Astrocyte of the spinal cord (primary cell): ENCODE measurements around the gene MAPK1IP1L.

Experiments
- DNase-seq: peaks from one replicate; pipeline ENCODE4 v3.0.0; 2011; ENCODE audit warnings: low read depth, low spot score
- H3K4me3 ChIP-seq: 2 replicates; pipeline ENCODE4 v1.5.1; 2011; ENCODE audit warnings: low read depth, mild to moderate bottlenecking, low read length, moderate library complexity
- in situ Hi-C: cut with HindIII; loops from 2 replicates; pipeline ENCODE4 v1.10.0; 2017; ENCODE audit warnings: low sequenced_read_pairs
- TF ChIP-seq, protein P1 (sequence below): IDR thresholded peaks from 2 replicates; pipeline ENCODE4 v1.5.1; 2012; ENCODE audit warnings: low read depth, mild to moderate bottlenecking, low read length, inconsistent platforms

MAPK1IP1L gene

DNA sequence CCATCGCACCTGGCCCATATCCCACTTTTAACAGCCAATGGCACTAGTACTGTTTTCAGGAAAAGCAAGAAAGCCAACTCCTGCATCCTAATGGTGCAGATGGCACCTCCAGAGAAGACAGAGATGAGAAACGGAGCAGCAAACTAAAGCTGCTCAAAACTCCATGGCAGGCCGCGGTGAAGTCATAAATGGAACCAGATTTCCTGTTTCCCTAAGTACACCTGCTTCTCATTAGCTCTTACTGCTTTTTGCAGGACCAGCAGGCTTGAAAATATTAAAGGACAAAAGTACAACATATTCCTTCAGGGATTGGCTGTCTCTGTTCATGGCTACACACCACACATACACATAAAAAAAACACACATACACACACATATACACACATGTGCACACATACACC is 40.9 kb downstream of the MAPK1IP1L start:
- no peak for DNase-seq
- TF ChIP-seq, protein P1, sequence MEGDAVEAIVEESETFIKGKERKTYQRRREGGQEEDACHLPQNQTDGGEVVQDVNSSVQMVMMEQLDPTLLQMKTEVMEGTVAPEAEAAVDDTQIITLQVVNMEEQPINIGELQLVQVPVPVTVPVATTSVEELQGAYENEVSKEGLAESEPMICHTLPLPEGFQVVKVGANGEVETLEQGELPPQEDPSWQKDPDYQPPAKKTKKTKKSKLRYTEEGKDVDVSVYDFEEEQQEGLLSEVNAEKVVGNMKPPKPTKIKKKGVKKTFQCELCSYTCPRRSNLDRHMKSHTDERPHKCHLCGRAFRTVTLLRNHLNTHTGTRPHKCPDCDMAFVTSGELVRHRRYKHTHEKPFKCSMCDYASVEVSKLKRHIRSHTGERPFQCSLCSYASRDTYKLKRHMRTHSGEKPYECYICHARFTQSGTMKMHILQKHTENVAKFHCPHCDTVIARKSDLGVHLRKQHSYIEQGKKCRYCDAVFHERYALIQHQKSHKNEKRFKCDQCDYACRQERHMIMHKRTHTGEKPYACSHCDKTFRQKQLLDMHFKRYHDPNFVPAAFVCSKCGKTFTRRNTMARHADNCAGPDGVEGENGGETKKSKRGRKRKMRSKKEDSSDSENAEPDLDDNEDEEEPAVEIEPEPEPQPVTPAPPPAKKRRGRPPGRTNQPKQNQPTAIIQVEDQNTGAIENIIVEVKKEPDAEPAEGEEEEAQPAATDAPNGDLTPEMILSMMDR: no peak
- no peak overlapping the region for H3K4me3 ChIP-seq
- in situ Hi-C loops: no loop called here

GRCh38 chr14:55094292-55095157 is 43.1 kb downstream of the MAPK1IP1L start:
- in situ Hi-C loops: no loop called here
- DNase-seq: peak; percentile 55
- no peak overlapping the region for H3K4me3 ChIP-seq
- TF ChIP-seq, protein P1: no peak

GRCh38 chr14:55097881-55098560 is 46.6 kb downstream of the MAPK1IP1L start:
- no peak for DNase-seq
- in situ Hi-C loops: no loop called here
- TF ChIP-seq, protein P1: no peak
- H3K4me3 ChIP-seq: no peak overlapping the region

DNA sequence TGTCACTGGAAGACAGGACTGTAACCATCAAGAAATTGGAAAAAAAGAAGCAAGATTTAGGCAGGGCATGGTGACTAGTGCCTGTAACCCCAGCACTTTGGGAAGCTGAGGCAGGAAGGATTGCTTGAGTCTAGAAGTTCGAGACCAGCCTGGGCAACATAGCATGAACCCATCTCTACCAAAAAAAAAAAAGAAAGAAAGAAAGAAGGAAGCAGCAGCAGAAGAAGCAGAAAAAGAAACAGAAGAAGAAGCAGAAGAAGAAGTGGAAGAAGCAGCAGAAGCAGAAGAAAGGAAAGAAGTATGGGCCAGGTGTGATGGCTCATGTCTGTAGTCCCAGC is 47.1 kb downstream of the MAPK1IP1L start:
- TF ChIP-seq, protein P1: no peak
- in situ Hi-C loops: no loop called here
- no peak overlapping the region for H3K4me3 ChIP-seq
- DNase-seq: no peak

DNA sequence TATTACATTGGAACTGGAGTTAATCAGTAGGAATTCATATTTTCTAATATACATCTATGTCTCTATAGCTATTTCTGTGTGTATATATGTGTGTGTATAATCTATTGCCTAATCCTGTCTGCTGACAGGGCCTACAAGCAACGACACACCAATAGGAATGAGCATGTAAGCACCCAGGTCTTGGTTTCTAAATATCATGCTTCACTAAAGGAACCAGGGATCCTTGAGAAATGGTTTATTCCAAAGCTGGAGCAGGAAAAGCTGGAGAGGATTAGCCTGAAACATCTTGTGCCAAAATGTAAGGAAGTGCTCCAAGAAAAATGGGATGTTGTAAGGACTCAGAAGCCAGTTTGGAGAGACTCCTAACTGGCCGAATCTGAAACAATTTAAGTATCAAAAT is 48.3 kb downstream of the MAPK1IP1L start:
- no peak overlapping the region for H3K4me3 ChIP-seq
- no peak for DNase-seq
- TF ChIP-seq, protein P1: no peak
- in situ Hi-C loops: no loop called here

DNA sequence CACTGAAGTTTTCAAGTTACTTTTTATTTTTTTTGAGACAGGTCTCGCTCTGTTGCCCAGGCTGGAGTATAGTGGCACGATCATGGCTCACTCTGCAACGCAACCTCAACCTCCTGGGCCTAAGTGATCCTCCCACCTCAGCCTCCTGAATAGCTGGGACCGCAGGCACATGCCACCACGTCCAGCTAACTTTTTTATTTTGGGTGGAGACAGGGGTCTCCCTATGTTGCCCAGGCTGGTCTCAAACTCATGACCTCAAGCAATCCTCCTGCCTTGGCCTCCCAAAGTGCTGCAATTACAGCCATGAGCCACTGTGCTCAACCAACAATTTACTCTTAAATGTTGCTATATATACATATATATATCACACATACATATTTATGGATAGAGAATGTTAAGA is 50.3 kb downstream of the MAPK1IP1L start:
- DNase-seq: no peak
- TF ChIP-seq, protein P1: no peak
- in situ Hi-C loops: no loop called here
- no peak overlapping the region for H3K4me3 ChIP-seq
